ENCODE results near the gene VPS13C.

VPS13C gene

GRCh38 chr15:62060113-62060895 lies at the start of gene VPS13C:
Gene VPS13C (minus strand): TSS chr15:62060447. CDS start chr15:62060374, 73 bp downstream.
- DNase-seq: peak; percentile 94

DNA sequence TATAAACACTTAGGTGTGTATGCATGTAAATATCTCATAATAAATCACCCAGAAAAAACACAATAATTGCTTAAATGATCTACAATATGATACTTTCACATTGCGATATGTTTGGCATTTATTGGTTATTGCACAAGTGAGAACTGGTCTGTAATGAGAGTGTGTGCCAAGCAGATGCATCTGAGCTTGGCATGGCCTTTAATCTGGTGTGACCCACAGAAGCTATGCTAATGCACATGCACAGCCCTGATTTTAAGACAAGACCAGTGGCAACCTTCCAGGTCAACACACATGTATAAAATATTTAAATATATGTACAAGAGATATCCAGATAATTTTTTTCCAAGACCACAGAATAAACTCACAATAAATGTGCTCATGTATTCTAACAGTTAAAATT lies 49.2 kb upstream of the VPS13C start:
- no peak for DNase-seq

- DNase-seq: no peak
These were observed 48.2 kb upstream of the VPS13C start for GRCh38 chr15:62108411-62108810.

GRCh38 chr15:62107571-62108121 lies 47.4 kb upstream of the VPS13C start:
- DNase-seq: no peak

DNA sequence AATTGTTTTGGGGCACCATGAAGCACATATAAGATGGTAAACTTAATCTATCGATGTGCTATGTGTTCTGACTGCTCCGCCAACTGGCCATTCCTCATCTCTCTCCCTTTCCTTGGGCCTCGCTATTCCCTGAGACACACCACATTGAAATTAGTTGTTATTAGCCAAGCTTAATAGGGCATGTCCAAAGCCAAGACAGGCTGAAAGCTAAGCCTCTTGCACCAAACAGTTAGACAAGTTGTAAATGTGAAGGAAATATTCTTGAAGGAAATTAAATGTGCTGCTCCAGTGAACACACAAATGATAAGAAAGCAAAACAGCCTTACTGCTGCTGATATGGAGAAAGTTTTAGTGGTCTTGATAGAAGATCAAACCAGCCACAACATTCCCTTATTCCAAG lies 45.8 kb upstream of the VPS13C start:
- DNase-seq: no peak

GRCh38 chr15:62105266-62105665 lies 45.0 kb upstream of the VPS13C start:
- no peak for DNase-seq

DNA sequence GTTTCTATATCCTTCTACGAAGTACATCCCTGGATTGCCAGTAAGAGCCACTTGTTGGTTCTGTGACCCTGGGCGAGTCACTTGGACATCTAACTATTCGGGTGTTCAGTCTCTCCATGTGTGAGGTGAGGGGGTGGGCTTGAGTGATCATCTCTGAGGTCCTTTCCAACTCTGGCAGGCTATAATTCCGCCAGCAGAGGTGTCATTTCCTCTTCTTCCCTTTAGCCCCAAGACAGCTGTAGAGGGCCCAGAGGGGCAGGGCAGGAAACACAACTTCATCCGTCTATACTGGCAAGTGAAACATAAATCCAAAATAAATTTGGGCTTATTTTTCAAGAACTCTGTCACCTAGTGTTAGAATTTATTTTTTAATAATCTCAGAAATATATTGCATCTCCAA lies 44.6 kb upstream of the VPS13C start:
- DNase-seq: no peak

DNA sequence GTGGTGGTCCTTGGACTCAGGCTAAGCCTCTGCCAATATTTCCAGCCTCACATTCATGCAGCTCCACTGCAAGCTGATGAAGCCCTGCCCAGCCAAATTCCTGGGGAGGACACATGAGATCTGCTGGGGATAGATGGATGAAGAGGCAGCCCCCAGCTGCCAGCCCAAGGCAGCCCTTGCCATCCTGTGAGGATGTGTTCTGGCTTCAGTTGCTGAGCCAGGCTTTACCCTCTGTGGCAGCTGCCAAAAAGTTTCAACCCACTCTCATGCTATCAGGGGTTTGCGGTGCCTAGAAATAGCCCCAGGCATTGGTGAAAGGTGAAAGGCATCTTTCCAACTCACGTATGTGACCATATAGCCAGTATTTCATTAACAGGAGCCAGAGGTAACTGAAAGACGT lies 44.2 kb upstream of the VPS13C start:
- no peak for DNase-seq

DNA sequence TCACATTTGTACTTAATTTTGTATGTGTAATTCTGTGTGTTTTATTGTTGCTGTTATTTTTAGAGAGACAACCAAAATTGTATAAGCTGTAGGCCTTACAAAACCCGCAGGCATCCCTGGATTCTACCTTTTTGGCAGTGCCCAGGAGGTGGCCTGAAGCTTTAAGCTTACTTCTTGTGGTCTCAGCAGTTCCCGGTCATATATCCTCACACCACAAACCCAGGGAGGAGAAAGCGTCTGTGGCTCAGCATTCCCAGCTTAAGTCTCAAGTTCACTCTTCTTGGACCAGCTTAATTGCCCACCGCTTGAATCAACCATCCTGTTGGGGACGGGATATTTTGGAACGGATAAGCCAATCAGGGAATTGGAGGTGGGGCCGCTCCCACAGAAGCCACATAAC lies 43.2 kb upstream of the VPS13C start:
- DNase-seq: no peak

DNA sequence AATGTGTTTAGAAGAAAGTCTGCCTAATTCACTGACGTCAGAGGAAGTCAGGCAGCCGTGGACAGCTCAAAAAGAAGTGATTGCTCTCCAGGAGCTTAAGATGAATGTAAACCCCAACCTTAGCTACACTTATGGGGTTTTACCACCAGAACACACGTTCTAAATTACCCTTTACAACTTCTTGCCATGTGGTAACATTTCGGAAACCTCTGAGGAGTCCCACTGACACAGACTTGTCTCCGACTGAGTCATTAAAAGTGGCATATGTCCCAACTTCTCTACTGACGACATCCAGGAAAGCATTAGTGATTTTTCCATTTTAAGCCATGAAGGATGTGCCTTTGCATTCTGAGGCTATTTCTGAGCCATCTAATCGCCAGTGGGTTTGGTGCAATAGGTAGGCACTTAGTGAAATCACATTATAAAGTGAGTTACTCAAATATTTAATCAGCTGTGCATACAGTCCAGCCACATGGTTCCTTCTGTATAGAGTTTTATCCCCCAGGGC lies 38.9 kb upstream of the VPS13C start:
- no peak for DNase-seq

DNA sequence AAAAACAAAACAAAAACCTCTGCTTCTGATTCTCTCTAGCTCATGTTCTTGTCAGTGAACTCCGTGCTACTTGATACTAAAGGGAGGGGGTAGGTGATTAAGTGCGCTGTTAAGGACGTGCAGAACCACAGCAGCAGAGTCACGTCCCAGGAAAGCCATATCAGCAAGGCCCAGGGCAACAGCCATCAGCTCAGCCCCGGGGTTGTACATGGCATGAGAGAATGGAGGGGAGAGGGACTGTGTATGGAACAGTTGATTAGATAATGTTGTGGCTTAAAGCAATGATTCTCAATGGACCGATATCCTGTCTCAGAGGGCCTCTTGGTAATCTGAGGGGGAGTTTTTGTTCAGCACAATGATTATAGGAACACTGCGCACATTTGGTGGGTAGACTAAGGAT lies 34.1 kb upstream of the VPS13C start:
- DNase-seq: no peak

DNA sequence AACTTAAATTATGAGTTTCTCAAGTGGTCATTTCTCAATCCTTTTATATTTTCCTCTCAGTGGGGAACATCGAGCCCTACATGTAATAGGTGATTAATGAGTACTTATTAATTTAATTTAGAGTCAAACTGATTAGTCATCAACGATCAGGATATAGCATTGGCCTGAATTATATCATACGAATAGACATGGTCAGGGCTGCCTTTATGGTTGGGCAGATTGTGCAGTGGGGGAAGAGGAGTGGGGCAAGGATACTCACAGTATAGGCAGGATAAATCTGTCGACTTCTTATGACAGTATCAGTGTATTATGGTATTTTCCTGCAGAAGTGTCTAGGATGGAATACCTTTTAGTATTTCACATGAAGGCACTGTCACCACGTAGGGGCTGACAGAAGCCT lies 33.6 kb upstream of the VPS13C start:
- no peak for DNase-seq

GRCh38 chr15:62090988-62091387 lies 30.7 kb upstream of the VPS13C start:
- DNase-seq: no peak

DNA sequence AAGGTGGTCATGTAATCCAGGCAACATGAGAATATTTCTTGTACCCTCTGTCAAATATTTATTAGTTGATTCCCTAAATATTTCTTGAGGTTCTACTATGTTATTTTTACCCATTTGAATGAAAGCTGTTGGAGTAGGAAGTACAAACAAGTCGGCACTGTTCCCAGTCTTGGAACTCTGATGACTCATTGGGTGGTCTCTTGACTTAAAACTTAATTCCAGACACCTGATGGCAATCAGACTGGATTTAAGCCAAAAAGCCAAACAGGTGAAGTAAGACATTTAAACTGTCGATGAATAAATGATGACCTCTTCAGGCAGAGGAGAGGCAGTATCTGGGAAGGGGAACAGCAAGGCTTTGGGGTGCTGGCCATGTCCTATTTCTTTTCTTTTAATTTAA lies 29.4 kb upstream of the VPS13C start:
- DNase-seq: no peak

- DNase-seq: no peak
These were observed 28.1 kb upstream of the VPS13C start for GRCh38 chr15:62088353-62088693.

GRCh38 chr15:62087671-62088352 lies 27.6 kb upstream of the VPS13C start:
- no peak for DNase-seq

DNA sequence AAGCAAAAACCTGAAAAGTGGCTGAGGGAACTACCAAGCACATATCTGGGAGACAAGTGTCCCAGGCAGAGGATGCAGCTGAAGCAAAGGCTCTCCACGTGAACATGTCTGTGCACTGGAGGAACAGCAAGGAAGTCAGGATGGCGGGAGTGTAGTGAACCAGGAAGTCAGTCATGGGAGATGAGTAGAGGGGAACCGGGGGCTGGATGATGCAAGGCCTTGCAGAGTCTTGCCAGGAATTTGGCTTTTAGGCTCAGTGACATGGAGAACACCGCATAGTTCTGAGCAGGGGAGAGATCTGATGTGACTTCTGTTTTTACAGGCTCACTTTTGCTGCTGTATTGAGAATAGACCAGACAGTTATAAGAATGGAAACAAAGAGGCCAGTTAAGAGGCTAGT lies 25.5 kb upstream of the VPS13C start:
- no peak for DNase-seq

DNA sequence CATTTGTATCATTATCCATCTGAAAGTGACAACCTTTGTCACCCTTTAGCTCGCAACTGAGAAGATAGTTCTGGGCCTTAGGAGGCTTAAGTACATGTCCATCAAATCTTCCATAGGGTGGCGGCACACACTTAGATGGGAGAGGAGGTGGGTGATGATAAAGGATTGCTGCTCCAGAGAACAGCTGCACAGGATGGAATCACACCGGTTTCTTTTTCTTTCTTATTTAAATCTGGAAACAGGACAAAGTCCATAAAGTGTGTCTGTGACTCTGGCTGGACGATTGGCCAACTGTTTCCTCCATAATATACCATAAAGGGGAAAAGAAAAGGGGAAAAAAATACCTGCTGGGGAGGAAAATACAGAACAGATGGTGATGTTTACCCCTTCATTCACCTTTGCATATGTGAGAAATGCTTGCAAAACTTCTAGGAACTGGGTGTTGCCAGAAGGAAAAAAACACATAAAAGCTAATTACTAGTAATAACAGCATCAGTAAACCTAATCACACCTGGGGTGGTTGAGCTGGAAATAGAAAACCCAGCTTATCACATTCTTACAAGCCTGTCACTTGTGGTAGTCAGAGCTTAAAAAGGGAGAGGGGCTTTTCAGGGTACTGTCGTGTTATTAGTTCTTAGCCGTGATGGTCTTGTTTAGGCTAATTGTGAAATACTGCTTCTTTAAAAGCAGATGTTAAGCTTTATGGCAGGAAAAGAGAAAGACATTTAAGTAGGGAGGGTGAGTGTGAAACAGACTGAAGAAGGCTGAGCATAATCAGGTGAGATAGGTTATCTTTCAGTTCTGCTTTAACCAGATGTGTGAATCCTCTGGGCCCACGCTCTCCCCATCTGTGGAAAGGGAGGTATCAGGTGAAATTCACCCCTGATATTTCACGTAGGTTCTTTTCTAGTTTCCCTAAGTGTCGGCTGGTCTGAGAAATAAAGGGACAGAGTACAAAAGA lies 23.2 kb upstream of the VPS13C start:
- no peak for DNase-seq

DNA sequence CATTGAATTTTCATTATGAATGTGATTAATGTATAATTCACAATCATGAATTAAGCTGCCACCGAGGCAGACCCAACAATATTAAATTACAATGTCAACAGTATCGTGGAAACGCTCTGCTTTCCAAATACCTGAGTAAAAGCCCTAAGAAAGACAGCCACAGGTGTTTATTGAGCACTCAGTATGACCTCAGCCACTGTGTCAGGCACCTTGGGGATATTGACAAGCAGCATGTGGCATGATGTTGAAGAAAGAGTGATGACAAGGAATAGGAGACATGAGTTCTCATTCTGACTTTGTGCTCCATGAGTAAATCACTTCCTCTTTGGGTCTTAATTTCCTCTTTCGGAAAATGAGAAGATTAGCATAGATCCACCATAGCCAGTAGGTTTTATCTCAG lies 19.3 kb upstream of the VPS13C start:
- no peak for DNase-seq

GRCh38 chr15:62075595-62076277 lies 15.5 kb upstream of the VPS13C start:
- no peak for DNase-seq

- DNase-seq: peak; percentile 62
These were observed 11.6 kb upstream of the VPS13C start for GRCh38 chr15:62071711-62072308.

DNA sequence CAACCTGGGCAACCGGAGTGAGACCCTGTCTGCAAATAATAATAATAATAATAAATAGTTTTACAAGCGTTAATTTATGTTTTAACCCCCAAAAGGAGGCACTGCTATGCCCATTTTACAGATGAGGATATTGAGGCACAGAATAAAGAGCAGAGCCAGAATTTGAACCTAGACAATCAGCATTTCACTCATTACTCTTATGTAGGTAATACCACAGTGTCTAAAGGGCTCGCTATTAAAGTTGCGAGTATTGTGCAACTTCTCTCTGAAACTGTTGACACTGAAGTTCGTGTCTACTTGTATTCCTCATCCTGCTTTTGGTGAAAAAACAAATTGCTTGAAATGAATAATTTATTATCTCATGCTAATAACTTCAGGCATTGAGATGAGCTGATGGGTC lies 9.3 kb upstream of the VPS13C start:
- no peak for DNase-seq
